OCI-LY7 (cell line): ENCODE data around the gene PPM1M.

ENCODE experiments used
- CTCF ChIP-seq: fragments of 200-600 bp; sonication (generic); conservative IDR thresholded peaks from 2 replicates; pipeline ENCODE4 v1.5.1; 2014; ENCODE audit warnings: mild to moderate bottlenecking, antibody characterized with exemption, low read length, moderate library complexity, mixed read lengths
- EZH2phosphoT487 ChIP-seq: fragments of 200-600 bp; sonication (generic); IDR thresholded peaks from 2 replicates; pipeline ENCODE4 v1.6.1; 2018; ENCODE audit warnings: low read depth, borderline replicate concordance, mild to moderate bottlenecking, mixed run types, antibody characterized with exemption, low read length, moderate library complexity, mixed read lengths

- TF ChIP-seq CTCF (peak; percentile 71), EZH2phosphoT487 (no peak)
These were observed 6.5 kb upstream of the PPM1M start, which contains the start of gene TWF2 for GRCh38 chr3:52238761-52239701.
